Putamen (tissue), 1 donor: ENCODE data around the gene OPCML.

Experiments used
- DNase-seq: peaks from one replicate; pipeline ENCODE4 v3.0.0-alpha.2; 2016; ENCODE audit warnings: low spot score

The OPCML gene

GRCh38 chr11:133409799-133410198 lies 122.5 kb downstream of the OPCML start:
- DNase-seq, result no peak

GRCh38 chr11:133408936-133409335 lies 123.4 kb downstream of the OPCML start:
- peak; percentile 42 for DNase-seq

- DNase-seq, result no peak
Observed at GRCh38 chr11:133408402-133408801, 123.9 kb downstream of the OPCML start.

GRCh38 chr11:133406489-133406888 lies 125.8 kb downstream of the OPCML start:
- no peak for DNase-seq

GRCh38 chr11:133403900-133404299 lies 128.4 kb downstream of the OPCML start:
- DNase-seq, result no peak

GRCh38 chr11:133402551-133402950 lies 129.8 kb downstream of the OPCML start:
- no peak for DNase-seq

- no peak for DNase-seq
Observed at GRCh38 chr11:133399855-133400625, 132.3 kb downstream of the OPCML start.

GRCh38 chr11:133399294-133399693 lies 133.0 kb downstream of the OPCML start:
- DNase-seq, result no peak

- DNase-seq, result no peak
Observed at GRCh38 chr11:133390803-133391202, 141.5 kb downstream of the OPCML start.

- no peak for DNase-seq
Observed at GRCh38 chr11:133388975-133389568, 143.2 kb downstream of the OPCML start.

GRCh38 chr11:133388260-133388659 lies 144.0 kb downstream of the OPCML start:
- no peak for DNase-seq

GRCh38 chr11:133386852-133387251 lies 145.4 kb downstream of the OPCML start:
- DNase-seq, result no peak

GRCh38 chr11:133386262-133386661 lies 146.0 kb downstream of the OPCML start:
- no peak for DNase-seq

- no peak for DNase-seq
Observed at GRCh38 chr11:133385781-133386180, 146.5 kb downstream of the OPCML start.

- DNase-seq, result no peak
Observed at GRCh38 chr11:133384731-133385130, 147.6 kb downstream of the OPCML start.

GRCh38 chr11:133383689-133384088 lies 148.6 kb downstream of the OPCML start:
- no peak for DNase-seq

GRCh38 chr11:133383201-133383600 lies 149.1 kb downstream of the OPCML start:
- no peak for DNase-seq

GRCh38 chr11:133382131-133382812 lies 150.0 kb downstream of the OPCML start:
- no peak for DNase-seq

- DNase-seq, result no peak
Observed at GRCh38 chr11:133381761-133382130, 150.6 kb downstream of the OPCML start.

GRCh38 chr11:133366147-133366546 lies 166.2 kb downstream of the OPCML start:
- no peak for DNase-seq

GRCh38 chr11:133362916-133363315 lies 169.4 kb downstream of the OPCML start:
- no peak for DNase-seq

GRCh38 chr11:133362156-133362555 lies 170.1 kb downstream of the OPCML start:
- DNase-seq, result no peak

- DNase-seq, result no peak
Observed at GRCh38 chr11:133361689-133361994, 170.7 kb downstream of the OPCML start.
